NCI-H510A treated with DMSO at 0.1 percent for 48 hours (cell line): ENCODE measurements around the gene SLC6A11.

Experiments
- DNase-seq: peaks from one replicate; lab custom pipeline; 2025; lab: John Stamatoyannopoulos, UW

The SLC6A11 gene

GRCh38 chr3:10790713-10791112 lies 25.3 kb upstream of the SLC6A11 start:
- DNase-seq, result no peak

GRCh38 chr3:10792208-10792607 lies 23.8 kb upstream of the SLC6A11 start:
- no peak for DNase-seq

- no peak for DNase-seq
Observed at GRCh38 chr3:10798600-10799367, 17.2 kb upstream of the SLC6A11 start.

- DNase-seq, result no peak
Observed at GRCh38 chr3:10804183-10804648, 11.8 kb upstream of the SLC6A11 start.

- no peak for DNase-seq
Observed at GRCh38 chr3:10806006-10806405, 10.0 kb upstream of the SLC6A11 start.

GRCh38 chr3:10808130-10808735 lies 7.8 kb upstream of the SLC6A11 start:
- DNase-seq, result no peak

- DNase-seq, result no peak
Observed at GRCh38 chr3:10808974-10809373, 7.1 kb upstream of the SLC6A11 start.

GRCh38 chr3:10810376-10810775 lies 5.7 kb upstream of the SLC6A11 start:
- no peak for DNase-seq

GRCh38 chr3:10813425-10813824 lies 2.6 kb upstream of the SLC6A11 start:
- DNase-seq, result no peak

- DNase-seq, result no peak
Observed at GRCh38 chr3:10814623-10815022, 1.4 kb upstream of the SLC6A11 start.

- DNase-seq, result no peak
Observed at GRCh38 chr3:10815487-10815886, 541 bp upstream of the SLC6A11 start.

GRCh38 chr3:10816863-10817253 lies 830 bp downstream of the SLC6A11 start:
- DNase-seq, result no peak

GRCh38 chr3:10817506-10817905 lies 1.5 kb downstream of the SLC6A11 start:
- no peak for DNase-seq

GRCh38 chr3:10822055-10822454 lies 6.0 kb downstream of the SLC6A11 start:
- no peak for DNase-seq

GRCh38 chr3:10822708-10823515 lies 6.9 kb downstream of the SLC6A11 start:
- no peak for DNase-seq

GRCh38 chr3:10823516-10823818 lies 7.4 kb downstream of the SLC6A11 start:
- no peak for DNase-seq

GRCh38 chr3:10824468-10824867 lies 8.4 kb downstream of the SLC6A11 start:
- DNase-seq, result no peak

- no peak for DNase-seq
Observed at GRCh38 chr3:10833855-10834414, 17.9 kb downstream of the SLC6A11 start.

- DNase-seq, result no peak
Observed at GRCh38 chr3:10834951-10835350, 18.9 kb downstream of the SLC6A11 start.

GRCh38 chr3:10835406-10835805 lies 19.4 kb downstream of the SLC6A11 start:
- no peak for DNase-seq

GRCh38 chr3:10836676-10837075 lies 20.6 kb downstream of the SLC6A11 start:
- DNase-seq, result no peak

- DNase-seq, result no peak
Observed at GRCh38 chr3:10837849-10838248, 21.8 kb downstream of the SLC6A11 start.

- no peak for DNase-seq
Observed at GRCh38 chr3:10839167-10839566, 23.1 kb downstream of the SLC6A11 start.
